Fibroblast of skin of left biceps (primary cell): Measurements from ENCODE around the gene CNGA4.
"Not testable (repeated sequence)": the region's sequence is repeated elsewhere in the genome, so short reads cannot be mapped to it uniquely, and the experiment has no call there.

Source experiments
- DNase-seq, 2 experiments: peaks; one replicate each; pipeline ENCODE4 v3.0.0-alpha.2; 2013; ENCODE audit warnings: low read depth in 2 of 2

CNGA4 gene

DNA sequence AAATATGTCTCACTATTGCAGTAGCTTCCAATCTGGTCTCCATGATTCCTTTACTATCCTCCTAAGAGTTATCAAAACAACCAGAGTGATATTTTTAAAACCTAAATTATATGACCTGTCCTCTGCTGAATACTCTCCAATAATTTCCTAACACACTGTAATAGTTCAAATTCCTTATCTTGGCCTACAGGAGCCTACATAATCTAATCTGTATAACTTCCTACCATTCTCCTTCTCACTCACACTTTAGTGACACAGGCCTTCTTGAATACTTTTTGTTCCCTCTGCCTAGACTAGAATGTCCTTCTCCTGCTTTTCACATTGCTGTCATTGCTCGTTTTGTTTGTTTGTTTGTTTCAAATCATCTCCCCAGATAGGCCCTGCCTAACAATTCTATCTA, 13.9 kb upstream of the CNGA4 start:
- no peak for DNase-seq

DNA sequence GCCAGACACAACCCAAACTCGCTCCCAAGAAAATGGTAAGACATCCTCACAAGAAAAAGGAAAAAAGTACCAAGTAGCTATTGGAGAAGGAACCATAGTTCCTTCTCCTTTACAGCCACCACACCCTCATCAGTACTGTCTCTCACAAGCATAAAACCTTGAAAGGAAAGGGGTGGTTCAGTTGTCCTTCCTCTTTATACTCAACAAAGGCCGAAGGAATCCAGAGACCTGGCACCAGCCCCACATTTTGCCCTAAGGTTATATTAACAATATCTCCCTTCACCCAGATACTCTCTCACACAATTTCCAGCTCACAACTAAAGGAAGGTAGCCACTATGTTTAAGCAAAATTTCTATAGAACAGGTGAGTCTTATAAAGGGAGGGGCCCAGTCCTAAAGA, 13.0 kb upstream of the CNGA4 start:
- no peak for DNase-seq

DNA sequence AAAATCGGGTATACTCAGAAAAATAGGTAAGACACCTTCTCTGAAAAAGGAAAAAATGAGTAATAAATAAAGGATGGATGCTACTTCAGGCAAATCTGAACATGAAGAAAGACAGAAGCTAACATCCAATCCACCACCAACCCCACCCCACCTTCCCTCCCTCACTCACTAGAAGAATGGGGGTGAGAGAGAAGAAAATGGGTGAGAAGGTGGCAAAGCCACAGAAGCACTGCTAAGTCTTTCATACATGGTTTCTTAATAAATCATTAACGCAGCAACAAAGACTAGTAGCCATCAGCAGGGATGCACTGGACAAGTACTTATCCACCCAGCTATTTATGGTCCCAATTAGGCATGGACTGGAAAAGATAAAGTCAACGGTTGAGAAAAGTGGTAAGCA, 10.4 kb upstream of the CNGA4 start:
- DNase-seq = no peak

DNA sequence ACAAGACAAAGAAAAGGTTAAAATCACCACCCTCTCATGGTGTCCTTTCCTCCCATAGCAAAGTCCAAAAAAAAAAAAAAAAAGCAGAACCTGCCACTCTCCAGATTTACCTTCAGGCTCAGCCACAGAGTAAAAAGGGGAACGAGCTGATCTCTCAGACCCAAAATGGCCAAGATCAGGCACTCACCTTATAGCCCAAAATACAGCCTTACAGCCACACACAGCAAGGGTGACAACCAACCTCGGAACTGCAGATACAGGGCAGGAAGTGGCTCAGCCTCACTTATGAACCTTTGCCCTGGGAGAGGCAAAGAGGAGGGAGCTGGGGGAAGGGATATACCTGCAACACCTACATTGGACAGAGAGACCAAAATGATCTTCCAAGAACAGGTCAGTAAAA, 9.0 kb upstream of the CNGA4 start:
- DNase-seq = no peak

DNA sequence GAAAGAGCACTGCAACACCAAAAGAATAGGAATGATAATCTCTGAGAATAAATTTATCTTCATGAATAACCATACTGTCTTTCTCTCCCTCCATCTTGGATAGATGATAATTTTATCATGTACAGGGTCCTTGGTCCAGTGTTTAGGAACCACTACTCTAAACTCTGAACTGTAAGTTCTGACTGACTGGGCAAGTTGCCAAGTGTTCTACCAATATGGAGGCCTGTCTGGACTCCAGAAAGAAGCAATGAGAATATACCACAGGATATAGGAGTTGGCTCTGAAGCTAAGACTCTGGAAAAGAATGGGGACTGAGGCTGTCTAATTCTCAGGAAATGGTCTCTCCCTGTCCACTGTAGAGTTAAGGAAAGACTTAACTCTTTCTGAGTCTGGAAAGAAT, 6.0 kb upstream of the CNGA4 start:
- no peak for DNase-seq

DNA sequence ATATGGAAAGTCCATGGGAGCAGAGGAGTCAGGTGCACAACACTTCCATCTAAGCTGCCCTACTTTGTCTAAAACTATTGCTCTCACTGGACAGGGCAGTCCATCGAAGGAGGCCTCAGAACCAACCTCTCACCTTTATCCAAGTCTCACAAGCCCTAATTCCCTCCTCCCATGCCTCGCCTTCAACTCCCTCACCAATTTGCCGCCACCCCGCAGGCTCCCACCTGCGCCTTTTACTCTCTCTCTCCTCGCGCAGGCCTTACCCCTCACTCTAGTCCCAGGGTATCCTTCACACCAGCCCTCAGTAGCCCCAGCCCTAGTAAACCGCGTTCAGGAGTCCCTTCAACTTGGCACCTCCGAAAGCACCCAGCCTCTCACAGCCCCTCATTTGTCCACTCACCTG, 4.9 kb upstream of the CNGA4 start:
- DNase-seq = no peak

DNA sequence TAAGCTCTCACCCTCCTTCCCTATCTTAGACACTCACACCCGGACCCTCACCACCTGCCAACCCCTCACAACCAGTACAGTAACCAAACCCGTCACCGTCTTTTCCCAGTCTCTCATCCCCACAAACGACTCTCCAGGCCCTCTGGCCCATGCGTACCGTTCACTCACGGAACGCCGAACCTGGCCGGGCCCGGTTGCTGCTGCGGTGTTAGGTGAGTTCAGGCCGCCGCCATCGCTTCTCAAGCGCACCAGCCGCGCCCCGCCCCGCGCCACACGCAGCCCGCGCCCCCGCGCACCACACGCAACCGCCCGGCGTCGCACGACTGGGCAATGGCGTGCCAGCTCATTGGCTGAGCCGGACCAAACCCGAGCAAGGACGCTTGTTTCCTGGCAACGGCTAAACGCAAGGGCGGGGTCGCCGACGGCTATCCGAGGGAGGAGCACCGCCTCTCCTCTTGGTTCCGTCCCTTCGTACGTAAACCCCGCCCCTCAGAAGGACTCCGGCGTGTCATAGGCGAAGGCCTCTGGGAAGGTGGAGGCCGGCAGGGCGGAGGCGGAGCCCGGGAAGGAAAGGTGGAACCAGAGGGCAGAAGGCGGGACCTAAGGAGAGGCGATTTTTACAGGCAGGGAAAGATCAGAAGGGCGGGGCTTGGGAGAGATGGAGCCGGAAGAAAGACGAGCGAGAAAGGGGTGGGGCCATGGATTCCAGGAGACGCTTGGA, 4.3 kb upstream of the CNGA4 start, which contains the start of gene FHIP1B:
Gene FHIP1B (minus strand): TSS at position 250 of the 721 bp plus-strand sequence. CDS start 10,120 bp downstream, outside the sequence.
- peak; percentile 99 for DNase-seq

DNA sequence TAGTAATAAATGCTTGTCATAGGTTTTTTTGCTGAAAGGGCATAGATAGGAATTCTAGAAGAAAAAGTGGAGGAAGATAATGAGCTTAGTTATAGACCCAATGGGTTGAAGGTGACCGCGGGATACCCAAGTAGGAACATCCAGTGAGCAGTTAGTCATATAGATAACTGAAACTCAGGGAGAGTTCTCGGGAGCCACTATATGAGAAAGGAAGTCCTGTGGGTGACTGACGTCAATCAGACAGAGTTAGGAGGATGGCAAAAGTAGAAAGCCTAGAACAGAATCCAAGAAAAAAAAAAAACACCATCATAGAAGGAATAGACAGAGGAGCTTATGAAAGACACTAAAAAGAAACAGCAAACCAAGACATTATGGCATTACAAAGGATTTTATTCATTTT, 1.6 kb upstream of the CNGA4 start:
- no peak for DNase-seq

DNA sequence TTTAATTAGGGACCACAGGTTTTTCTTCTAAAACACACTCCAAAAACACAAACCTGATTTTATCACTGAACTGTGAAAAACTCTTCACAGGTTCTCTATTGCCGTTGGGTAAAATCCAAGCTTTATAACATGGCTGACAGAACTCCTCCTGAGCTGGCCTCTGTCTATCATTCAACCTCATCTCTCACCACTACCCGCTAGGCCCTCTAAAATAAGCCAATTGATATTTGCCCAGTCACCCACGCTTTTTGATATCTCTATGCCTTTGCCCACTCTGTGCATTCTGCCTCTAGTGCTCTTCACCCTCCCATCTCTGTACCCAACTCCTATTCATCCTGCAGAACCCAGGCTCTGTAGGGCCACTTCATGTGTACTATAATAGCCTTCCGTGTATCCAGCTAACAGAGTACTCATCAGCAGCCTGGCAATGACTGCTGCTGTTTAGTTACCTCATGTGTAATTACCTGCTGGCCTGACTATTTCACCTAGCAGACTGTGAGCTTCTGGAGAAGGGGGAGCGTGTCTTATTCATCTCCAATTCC, 1.1 kb upstream of the CNGA4 start:
- no peak for DNase-seq

DNA sequence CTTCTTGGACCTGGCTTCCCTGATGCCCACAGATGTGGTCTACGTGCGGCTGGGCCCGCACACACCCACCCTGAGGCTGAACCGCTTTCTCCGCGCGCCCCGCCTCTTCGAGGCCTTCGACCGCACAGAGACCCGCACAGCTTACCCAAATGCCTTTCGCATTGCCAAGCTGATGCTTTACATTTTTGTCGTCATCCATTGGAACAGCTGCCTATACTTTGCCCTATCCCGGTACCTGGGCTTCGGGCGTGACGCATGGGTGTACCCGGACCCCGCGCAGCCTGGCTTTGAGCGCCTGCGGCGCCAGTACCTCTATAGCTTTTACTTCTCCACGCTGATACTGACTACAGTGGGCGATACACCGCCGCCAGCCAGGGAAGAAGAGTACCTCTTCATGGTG, 1.2 kb downstream of the CNGA4 start:
- no peak for DNase-seq

DNA sequence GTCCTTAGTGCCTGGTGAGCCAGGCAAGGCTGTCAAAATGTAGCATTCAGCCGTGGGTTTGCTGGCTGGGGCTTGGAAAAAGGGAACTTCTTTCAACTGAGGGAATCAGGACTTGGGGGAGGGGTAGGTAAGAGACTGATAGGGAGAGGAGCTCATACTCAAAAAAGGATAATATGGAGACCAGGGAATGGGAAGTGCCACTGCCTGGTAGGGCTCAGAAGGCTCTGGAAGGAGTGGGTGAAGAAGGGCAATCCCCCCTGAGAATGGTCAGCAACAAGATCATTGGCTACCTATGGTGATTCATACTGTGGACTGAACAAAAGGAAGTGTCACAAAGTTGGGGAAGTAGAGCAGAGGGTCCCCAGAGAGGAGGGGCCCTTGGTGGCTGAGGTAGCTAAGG, 1.9 kb downstream of the CNGA4 start:
- DNase-seq = no peak

DNA sequence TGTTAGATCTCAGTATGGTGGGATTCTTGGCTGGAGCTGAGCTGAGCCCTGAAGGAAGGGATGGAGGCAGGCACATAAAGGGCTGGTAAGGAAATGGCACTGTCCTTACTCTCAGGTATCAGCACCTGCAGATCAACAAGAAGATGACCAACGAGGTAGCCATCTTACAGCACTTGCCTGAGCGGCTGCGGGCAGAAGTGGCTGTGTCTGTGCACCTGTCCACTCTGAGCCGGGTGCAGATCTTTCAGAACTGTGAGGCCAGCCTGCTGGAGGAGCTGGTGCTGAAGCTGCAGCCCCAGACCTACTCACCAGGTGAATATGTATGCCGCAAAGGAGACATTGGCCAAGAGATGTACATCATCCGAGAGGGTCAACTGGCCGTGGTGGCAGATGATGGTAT, 2.4 kb downstream of the CNGA4 start:
- no peak for DNase-seq

DNA sequence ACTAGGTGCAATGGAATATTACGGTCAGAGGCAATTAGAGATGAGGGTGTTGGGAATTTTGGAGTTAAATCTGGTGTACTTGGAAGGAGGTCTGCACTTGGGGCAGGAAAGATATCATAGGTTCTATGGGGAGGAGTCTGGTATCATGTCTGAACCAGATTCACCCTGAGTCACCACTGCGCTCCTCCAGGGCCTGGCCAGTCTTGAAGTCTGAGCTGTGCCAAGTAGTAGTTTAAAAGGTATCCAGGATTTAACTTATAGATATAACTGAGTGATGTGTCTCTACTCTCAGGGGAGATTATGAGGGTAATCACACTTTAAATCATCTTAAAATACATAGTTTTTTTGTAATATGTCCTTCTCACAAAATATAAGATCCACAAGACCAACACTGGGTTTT, 6.6 kb downstream of the CNGA4 start:
- no peak for DNase-seq

DNA sequence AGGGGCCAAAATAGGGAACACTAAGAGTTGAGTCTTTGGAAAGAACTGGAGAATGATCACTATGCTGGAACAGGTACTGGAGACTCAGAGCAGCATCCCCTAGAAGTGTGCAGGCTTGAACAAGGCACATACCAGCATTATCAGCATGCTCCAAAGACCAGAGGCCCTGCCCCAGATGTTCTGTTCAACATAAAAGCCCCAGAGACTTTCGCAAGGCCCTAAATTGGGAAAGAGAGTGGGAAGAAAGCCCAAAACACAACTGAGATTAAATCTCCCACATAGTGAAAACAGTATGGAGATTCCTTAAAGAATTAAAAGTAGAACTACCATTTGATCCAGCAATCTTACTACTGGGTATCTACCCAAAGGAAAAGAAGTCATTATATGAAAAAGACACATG, 9.4 kb downstream of the CNGA4 start:
- peak in 1 of 2 experiments; percentile 19 for DNase-seq

DNA sequence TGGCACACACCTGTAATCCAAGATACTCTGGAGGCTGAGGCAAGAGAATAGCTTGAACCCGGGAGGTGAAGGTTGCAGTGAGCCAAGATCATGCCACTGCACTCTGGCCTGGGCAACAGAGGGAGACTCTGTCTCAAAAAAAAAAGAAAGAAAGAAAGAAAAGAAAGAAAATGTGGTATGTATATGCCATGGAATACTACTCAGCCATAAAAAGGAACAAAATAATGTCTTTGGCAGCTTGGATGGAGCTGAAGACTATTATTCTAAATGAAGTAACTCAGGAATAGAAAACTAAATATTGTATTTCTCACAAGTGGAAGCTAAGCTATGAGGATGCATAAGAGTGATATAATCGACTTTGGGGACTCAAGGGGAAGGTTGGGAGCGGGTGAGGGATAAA, 10.0 kb downstream of the CNGA4 start:
- DNase-seq = not testable (repeated sequence)

DNA sequence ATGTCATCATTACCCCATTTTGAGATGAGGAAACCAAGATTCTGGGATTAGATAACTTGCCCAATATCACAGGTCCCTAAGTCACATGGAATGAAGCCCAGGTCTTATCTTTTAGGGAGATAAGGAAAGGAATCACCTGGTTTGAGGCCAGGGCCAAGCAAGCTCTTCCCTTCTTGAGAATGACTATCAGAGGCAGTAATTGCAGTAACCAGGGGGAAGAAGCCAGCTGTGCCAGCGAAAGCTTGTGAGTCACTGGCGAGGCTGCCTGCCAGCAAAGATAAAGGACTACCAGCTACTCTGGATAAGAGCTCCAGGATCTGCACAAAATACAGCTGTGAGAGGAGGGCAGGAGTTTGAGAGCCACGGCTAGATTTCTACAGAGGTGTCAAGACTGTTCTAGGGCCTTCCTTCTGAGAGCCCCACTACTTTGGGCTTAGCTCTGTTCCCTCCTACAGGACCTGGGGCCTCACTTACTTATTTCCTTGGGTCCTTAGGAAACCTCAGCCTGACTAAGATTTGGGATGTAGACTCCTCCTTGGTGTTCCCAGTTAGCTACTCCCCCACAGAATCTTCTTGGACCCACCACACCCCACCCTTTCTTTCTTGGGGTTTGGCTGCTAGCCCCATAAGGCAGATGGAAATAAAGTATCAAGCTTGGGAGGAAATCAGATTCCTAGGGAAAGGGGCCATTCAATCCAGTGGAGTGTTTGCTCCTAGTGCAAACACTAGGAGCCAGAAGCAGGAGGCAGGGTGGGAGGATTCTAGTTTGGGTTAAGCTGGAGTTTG, 11.1 kb downstream of the CNGA4 start:
- DNase-seq = no peak

DNA sequence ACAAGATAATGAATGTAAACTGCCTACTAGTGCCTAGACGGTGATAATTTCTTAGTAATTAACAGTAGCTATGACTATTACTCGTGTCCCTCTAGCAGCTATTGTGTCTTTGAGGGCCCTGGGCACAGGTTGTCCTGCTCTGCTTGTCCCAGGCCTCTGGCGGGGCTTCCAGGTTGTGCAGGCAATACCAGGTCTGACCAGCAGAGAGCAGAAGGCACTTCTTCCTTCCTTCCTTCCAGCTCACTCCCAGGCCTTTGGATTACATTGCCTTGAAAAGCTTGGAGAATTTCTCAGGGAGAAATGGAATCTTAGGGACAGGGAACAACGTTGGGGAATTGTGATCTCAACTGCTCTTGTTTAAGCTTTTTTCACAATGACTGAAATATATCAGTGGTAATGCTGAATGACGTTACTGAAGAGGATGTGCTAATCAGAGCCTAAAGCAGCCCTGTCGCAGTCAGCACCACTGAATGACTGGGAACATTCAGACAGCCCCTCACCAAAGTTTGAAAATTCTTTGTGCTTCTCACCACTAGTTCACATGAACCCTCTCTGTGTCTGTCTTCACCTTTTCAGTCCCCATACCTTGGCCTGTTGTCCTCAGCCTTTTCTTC, 12.3 kb downstream of the CNGA4 start:
- DNase-seq = peak in 1 of 2 experiments; percentile 28

DNA sequence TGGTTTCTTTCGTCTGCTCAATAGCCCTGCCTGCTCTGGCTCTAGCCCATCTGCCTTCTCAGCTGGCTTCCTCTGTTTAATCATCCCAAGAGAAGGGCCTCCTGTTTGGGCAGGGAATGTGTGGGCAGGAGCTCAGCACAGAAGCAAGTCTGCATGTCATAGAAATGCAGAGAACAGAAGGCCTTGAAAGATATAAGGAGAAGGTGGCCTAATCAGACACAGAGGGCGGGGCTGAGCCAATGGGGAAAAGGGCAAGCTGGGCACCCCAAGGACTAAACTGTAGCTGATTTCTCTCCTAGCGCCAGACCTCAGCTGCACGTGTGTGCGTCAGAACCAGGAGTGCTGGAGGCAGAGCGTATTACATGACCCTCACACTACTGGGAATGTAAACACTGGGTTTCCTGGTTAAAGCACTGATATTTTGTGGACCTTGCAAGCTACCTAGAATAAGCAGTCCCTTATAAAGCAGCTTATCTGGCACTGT, 13.1 kb downstream of the CNGA4 start:
- DNase-seq = no peak

DNA sequence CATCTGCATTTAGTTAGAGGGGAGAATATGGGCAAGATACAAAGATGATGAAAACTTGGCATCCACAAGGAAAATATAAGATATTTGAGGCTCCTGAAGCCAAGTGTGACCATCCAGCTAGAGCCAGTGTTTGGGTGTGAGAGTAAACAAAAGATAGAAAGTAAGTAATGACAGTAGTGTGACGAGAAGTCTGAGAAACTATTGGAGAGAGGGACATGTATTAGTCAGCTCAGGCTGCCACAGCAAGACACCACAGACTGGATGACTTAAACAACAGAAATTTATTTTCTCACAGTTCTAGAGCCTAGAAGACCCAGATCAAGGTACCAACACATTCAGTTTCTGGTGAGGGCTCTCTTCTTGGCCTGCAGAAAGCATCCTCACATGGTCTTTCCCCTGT, 14.3 kb downstream of the CNGA4 start:
- no peak for DNase-seq

DNA sequence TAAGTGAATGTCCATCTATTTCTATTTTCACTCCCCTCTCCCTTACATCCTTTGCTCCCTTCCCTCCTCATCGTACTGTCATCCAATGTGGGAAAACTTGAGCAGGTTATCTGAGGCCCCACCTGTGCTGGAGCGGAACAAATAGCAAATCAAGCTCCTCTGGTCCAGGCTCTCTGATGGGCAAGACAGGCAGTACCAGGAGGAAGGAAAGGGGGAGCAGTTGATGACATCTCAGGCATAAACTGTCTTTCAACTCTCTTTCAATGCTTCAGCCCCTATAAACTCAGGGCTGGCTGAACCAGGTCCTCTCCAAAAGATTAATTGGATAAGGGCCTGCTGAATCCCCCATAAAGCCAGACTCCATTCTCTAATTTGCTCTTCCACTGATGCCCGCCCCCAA, 19.3 kb downstream of the CNGA4 start:
- DNase-seq = no peak

DNA sequence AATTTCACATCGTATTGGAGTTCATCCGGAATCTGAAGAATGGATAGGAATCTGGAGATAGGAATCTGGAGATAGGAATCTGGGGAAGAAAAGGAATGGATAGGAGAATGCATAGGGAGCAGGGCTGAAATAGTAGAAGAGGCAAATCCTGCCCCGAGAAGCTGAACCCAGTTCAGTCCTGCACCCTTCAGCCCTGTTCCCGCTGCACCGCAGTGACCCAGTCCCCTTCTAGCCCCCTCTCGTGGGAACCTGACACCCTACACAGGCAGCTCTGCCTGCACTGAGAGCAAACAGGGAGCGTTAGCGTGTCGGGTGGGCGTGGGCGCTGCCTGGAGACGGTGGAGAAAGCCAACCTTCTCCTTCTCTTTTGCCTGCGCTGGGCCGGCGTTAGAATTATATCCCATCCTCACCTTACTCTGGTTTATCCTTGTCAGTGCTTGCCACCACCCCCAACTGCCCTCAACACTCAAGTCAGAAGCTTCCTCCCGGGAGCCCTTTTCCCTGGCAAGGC, 19.7 kb downstream of the CNGA4 start:
- DNase-seq = no peak

DNA sequence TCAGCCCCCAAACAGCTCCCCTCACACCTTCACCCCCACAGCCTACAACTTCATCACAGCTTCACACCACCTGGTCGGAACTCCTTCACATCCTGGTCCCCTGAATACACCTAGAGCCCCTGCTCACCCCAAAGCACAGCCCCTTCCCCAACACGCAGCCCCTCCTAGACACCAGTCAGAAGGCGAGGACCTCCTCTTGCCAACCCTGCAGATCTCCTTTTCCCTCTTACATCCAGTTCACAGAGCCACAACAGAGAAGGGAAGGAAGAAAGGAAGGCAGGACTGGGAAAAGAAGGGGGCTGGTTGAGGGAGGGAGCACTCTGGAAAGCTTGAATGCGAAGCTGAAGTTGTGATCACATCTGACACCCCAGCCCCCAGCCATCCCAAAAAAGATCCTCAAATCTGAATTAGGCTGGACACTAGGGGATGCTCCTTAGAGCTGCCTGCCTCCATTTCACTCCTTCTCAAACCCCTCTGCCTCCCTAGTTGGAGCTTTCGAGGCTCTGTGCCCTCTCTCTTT, 21.4 kb downstream of the CNGA4 start:
- no peak for DNase-seq
